HG03280 (cell line): ENCODE measurements around the gene CEPT1.
A peak's percentile ranks its signal among the peaks of the same experiment; 100 is the strongest.
"Not testable (repeated sequence)": the region's sequence is repeated elsewhere in the genome, so short reads cannot be mapped to it uniquely, and the experiment has no call there.

ENCODE experiments used
- ATAC-seq: cut with Tn5 transposase; IDR thresholded peaks from one replicate; pipeline ENCODE4 v1.9.1; 2021; ENCODE audit warnings: mild to moderate bottlenecking, moderate library complexity; ENCODE audit not compliant: unreplicated experiment

Gene CEPT1

DNA sequence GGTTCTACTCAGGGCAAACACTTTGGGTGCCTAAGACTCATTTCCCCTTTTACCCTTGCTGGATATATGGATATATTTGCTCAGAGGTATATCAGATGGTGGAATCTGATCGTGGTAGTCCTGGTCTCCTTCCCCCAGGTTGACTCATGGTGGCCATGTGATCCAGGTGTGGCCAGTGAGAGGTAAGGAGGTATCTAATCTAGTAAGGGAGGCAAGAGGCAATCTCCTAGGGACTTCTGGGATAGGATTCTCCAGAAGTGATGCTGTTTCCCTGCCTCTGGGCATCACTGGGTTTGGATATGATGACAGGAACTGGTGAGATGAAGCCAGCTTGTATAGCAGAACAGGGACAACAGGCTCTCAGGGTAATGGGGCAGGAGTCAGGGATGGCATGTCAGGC, 68.9 kb downstream of the CEPT1 start:
- no peak for ATAC-seq

- no peak for ATAC-seq
Measured at GRCh38 chr1:111209622-111210021, 69.6 kb downstream of the CEPT1 start.

GRCh38 chr1:111211921-111212320, 71.9 kb downstream of the CEPT1 start:
- no peak for ATAC-seq

DNA sequence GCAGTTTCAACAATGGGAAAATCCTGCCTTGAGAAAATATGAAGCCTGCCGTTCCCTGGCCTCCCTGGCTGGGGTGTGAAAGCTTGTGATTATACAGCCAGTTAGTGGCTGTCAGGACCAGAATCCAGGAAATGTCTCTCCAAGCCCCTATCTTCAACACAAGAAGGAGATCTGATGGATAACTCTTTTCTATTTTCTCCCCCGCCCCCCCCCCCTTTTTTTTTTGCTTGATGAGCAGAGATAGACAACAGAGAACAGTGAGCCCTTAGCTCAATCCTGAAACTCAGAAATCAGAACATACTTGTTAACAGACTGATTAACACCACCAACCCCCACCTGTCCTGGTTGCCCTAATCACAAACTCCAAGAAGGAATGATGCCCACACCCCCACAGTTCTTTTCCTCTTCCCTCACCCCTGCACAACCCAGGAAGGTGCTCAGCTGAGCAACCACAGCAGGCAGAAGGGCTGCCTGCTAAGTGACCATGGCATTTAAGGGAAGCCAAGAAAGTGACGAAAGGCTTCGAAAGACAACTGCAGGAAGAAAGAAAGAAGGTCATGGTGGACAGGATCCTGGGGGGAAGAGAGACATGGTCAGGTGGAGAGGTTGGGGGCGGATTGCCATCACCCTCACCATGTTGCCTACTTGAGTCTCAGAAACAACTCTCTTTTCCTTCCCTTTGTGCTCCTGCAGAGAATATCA, 72.8 kb downstream of the CEPT1 start:
- no peak for ATAC-seq

GRCh38 chr1:111213412-111213811, 73.4 kb downstream of the CEPT1 start:
- no peak for ATAC-seq

DNA sequence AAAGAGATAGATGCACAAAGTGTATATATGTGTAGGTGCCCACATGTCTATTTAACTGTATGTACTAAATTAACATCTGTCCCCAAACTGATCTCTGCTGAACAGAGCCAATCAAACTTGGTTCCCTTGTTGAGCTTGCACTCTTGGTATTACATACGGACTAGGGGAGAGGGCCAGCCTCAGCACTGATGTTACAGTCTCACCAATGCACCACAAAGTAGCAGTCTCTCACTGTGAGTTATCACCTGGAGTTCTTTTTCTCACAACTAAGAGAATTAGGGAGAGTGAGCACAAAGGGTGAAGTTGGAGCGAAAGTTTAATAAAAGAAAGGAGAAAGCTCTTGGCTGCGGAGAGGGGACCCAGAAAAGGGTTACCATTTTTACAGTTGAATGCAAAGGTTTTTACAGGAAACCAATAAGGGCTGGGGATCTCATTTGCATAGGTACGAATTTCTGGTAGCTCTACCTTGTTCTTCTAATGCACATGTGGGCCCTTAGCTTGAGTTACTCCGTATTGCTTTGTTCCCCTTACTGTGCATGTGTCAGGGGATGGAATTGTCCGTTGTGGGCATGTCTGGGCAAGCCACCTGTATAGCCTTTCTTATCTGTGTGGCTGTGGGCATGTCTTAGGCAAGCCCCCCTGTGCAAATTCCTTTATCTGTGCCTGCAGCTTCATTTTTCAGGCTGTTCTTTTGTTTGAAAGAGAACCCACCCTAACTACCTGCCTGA, 74.2 kb downstream of the CEPT1 start:
- no peak for ATAC-seq

DNA sequence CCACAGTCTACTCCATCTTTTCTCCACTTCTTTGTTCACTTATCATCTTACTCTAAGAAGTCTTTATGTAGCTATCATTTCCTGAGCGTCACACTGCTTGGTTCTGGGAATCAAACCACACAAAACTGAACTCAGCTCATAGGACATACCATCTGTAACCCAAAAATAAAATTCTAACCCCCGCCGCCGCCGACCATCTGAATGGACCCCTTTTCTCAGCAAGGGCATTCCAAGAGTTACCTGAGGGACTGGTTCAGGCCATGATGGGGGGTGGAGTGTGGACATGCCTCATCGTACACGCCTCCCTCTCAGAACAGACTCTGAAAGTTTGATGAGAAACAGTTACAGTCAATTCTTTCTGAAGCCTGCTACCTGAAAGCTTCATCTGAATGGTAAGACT, 74.9 kb downstream of the CEPT1 start:
- ATAC-seq: no peak

- ATAC-seq: not testable (repeated sequence)
Measured at GRCh38 chr1:111215285-111215684, 75.3 kb downstream of the CEPT1 start.

DNA sequence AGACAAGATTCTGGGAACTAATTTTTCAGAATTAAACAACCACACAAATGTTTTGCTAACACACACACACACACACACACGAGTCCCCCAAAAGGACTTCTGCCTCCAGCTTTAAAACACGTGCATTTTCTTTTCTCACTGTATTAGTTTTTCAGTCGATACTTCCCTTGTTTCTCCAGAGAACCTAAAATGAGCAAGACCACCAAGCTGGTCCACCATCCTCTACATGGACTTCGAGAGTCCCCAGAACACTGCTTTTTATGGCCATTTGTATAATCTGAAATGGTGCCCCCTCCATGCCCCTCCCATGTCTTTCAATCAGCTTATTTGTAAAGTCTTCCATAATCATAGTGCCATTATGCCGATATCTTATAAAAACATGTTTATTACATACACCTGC, 76.7 kb downstream of the CEPT1 start:
- no peak for ATAC-seq

DNA sequence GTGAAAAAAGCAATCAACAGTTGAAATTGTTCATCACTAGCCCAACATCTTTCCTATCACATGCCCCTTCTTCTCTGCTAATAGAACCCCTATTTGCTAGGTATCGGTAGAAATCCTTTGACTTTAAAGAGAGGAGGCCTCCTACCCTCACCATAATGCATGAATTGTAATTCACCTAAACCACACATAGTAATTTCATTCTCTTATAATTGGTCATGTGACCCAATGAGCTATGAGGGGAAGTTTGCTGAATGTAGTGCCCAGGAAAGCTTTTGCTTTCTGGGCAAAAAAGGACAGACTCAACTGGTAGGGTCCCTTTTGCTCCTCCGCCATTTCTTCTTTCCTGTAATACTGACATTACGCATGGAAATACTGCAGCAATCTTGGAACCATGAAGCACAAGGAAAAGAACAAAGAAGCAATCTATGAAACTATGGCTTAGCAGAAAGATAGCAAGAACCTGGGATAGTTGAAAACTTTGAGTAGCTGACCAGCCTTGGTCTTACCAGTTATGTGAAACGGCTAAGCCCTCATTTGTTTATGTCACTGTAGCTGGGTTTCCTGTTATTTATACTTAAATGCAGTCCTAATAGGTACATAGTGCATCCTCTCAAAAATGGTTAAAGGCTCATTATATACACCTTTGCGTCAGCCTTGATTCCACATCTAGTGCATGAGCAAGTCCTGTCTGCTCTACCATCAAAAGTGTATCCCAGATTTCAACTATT, 77.3 kb downstream of the CEPT1 start:
- ATAC-seq: no peak

GRCh38 chr1:111218701-111219556, 78.9 kb downstream of the CEPT1 start:
- ATAC-seq: no peak

GRCh38 chr1:111219557-111220286, 79.7 kb downstream of the CEPT1 start:
- no peak for ATAC-seq

GRCh38 chr1:111220302-111220890, 80.4 kb downstream of the CEPT1 start:
- no peak for ATAC-seq

DNA sequence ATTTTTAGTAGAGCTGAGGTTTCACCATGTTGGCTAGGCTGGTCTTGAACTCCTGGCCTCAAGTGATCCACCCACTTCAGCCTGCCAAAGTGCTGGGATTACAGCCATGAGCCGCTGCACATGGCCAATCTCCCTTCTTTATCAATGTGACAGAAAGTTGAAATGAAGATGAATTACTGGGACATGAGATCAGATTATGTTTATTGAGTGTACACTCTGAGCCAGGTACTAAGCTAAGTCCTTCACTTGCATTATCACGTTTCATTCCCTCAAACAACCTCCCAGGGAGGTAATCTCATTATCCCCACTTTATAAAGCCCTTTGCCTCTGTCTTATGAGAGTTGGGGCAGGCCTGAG, 81.2 kb downstream of the CEPT1 start:
- ATAC-seq: no peak

DNA sequence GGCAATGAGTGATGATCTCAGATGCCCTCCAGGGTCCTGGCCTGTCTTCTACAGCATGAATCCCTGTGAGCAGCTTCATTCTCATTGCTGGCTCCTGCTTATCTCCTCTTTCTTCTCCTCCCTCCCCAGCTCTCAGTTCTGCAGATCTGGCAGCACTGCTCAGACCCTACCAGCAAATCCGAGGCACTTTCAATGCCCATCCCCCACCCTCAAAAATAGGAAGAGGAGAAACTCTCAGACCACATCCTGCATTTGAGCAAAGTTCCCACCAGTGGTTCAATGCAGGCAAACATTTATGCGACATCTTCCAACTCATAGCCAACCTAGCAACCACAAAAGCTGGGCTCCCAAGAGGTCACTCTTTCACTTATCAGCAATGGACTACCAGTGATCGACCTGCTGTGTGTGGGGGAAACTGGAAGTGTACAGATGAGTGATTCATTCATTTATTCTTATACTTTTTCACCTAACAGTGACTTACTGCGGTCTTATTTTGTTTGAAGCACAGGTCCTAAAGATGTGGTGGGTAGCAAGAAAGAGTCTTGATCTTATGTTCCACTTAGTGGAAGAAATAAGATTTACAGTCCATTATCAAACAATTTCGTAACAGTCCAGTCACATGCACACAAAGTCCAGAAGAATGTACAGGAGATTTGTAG, 81.7 kb downstream of the CEPT1 start:
- ATAC-seq: peak; percentile 52

DNA sequence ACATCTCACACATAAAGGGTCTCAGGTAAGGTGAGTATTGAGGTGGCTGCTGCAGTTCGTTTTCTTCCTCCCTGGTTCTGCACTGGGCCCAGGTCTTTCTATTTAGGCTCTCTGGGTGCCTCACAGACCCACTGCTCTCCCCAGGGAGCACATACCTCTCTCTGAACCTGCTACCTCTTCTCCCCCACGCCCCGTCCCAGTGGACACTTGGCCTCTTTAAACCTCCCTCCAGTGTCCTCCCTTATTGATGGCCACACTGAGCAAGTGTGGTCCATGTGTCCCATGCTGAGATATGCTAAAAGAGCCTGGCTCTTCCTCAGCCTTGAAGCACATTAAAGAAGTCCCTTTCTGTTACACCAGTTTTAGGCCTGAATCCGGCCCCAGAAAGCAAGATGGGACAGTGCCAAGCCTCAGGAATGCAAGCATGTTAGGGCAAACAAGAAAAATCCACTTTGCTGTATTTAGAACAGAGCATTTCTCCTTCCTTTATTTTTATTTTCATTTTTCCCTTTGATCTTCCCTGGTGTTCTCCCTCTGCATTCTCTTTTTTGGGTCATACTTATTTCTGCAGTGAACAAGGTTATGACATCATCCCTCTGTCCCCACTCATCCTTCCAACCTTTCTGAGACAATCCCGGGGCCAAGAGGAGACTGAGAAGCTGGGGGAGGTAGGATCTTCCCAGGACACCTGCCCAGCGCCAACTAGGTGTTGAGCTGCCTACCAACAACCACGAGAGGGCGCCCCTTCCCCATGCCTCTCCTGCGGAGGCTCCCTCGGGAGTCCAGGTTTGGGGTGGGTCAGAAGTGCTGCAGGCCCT, 82.5 kb downstream of the CEPT1 start:
- no peak for ATAC-seq

DNA sequence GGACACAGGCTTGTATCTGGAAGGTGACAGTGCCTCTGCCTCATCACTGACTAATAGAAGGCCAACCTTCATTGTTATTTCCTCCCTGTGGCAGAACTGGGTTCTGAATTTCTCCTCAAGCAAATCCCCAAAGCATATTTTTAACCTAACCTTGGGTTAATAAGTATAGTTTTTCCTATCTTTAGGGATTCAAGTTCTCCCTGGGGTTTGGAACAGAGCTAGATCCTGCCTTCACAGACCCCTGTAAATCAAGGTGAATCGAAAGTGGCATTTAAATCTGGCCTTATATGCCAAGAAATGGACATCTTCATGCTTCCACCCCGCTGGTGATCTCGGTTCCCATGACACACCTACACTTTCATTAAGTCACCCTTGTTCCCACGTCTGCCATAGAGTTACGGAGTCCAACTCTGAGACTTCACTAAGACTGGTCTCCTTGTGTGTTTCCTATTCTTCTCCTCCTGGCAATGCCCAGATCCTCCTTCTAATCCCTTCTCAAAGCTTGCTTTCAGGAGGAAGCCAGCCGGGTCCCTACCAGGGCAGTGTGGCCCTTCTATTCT, 83.2 kb downstream of the CEPT1 start:
- no peak for ATAC-seq

DNA sequence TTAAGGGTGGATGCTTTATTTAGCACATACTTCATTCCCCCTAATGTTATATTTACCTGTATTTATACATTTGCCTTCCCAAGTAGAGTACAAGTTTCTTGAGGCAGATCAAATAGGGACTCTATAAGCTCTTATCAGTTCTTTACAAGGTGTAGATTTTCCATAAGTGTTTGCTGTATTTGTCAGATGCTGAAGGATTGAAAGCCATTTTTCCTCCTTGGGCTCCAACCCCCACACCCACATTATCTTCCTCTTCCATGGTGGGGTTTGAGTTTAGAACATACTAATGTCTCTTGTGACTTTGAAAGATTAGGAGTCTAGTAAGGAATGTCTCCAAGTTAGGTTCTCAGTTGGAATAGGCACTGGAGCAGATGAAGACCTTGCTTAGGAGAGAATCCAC, 85.1 kb downstream of the CEPT1 start:
- no peak for ATAC-seq
